ENCODE data around the gene MX1. TPM values are rescaled to one million over a fixed set of nuclear protein-coding genes. Genes with fewer than 3 reads are reported as not detected.

MX1 gene
- total RNA-seq, 2 donors from 2014 or later: 7.0 to 14.8 TPM

DNA sequence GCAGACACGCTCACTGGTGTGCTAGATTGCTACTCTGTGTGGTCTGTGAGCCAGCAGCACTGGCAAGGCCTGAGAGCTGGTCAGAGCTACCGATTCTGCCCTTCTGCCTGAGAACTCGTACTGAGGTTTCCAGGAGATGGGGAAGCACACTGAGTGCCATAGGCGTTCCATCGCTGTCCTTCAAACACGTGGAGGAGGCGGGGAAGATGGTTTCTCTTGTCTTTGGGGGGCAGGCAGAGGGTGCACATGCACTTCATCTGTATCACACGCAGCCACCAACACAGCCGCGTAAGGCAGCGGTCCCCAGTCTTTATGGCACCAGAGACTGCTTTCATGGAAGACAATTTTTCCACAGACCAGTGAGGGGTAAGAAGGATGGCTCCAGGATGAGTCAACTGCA, 23.8 kb upstream of the MX1 start:
- Histone ChIP-seq H3K4me3 (no peak overlapping the region), H3K9me3 (no peaks in the 10 kb centered on the region), H3K27ac (no peak overlapping the region), H3K27me3 (no peaks in the 10 kb centered on the region), H3K36me3 (replicated peaks in 1 of 2; ENCODE audit: insufficient read depth in 1 of 2, low read depth in 2 of 2) (no peaks in the 10 kb centered on the region), H3K4me1 (no peaks in the 10 kb centered on the region)
- intact Hi-C loops (cut with DNase I): no loop called here
- TF ChIP-seq, protein P1, sequence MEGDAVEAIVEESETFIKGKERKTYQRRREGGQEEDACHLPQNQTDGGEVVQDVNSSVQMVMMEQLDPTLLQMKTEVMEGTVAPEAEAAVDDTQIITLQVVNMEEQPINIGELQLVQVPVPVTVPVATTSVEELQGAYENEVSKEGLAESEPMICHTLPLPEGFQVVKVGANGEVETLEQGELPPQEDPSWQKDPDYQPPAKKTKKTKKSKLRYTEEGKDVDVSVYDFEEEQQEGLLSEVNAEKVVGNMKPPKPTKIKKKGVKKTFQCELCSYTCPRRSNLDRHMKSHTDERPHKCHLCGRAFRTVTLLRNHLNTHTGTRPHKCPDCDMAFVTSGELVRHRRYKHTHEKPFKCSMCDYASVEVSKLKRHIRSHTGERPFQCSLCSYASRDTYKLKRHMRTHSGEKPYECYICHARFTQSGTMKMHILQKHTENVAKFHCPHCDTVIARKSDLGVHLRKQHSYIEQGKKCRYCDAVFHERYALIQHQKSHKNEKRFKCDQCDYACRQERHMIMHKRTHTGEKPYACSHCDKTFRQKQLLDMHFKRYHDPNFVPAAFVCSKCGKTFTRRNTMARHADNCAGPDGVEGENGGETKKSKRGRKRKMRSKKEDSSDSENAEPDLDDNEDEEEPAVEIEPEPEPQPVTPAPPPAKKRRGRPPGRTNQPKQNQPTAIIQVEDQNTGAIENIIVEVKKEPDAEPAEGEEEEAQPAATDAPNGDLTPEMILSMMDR (IDR thresholded peaks at IDR 0.05): no peak
- no peak for TF ChIP-seq POLR2A (IDR thresholded peaks at IDR 0.05)
- WGBS, 2 donors: 89 to 97% methylated on average over 6 to 11 of the region's 11 CpGs
- ATAC-seq (no peak), DNase-seq (no peak)

DNA sequence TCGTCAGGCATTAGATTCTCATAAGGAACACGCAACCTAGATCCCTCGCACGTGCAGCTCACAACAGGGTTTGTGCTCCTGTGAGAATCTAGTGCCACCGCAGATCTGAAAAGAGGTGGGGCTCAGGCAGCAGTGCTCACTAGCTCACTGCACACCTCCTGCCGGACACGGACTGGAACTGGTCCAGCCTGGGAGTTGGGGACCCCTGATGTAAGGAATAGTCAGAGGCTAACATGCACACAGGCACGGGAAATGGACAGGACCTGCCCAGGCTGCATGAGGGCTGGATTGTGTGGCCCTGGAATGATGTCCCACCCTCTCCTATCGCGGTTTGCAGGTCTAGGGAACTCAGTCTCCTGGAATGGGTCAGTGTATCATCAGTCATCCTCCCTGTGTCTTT, 23.2 kb upstream of the MX1 start:
- DNase-seq (no peak), ATAC-seq (no peak)
- no peaks in the 10 kb centered on the region for H3K36me3 ChIP-seq (replicated peaks in 1 of 2; ENCODE audit: insufficient read depth in 1 of 2, low read depth in 2 of 2)
- TF ChIP-seq POLR2A (IDR thresholded peaks at IDR 0.05): no peak
- TF ChIP-seq, protein P1 (IDR thresholded peaks at IDR 0.05): no peak
- no peaks in the 10 kb centered on the region for H3K9me3 ChIP-seq
- H3K4me1 ChIP-seq: no peaks in the 10 kb centered on the region
- WGBS, 2 donors: 88 to 100% methylated on average over 5 to 10 of the region's 10 CpGs
- no peak overlapping the region for H3K27ac ChIP-seq
- no peaks in the 10 kb centered on the region for H3K27me3 ChIP-seq
- intact Hi-C loops (cut with DNase I): no loop called here
- H3K4me3 ChIP-seq: no peak overlapping the region

DNA sequence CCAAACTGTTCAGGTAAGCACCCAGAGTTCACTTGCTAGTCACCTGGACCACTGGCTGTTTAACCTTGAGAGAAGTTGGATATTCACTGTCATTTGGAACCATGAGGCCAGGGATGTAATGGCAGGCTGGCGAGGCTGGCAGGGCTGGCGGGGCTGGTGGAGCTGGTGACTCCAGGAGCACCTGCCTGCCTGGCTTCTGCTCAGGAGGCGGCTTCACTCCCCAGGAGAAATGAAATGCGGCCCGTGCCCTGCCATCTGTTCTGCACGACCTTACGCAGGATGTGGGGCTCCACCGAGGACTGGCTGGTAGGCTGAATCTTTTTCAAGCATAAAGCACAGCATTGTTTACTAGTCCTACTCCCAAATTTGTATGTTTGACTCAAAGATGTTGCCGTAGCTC, 22.7 kb upstream of the MX1 start:
- Histone ChIP-seq H3K36me3 (replicated peaks in 1 of 2; ENCODE audit: insufficient read depth in 1 of 2, low read depth in 2 of 2) (no peaks in the 10 kb centered on the region), H3K27ac (no peak overlapping the region), H3K27me3 (no peaks in the 10 kb centered on the region), H3K4me1 (no peaks in the 10 kb centered on the region), H3K9me3 (no peaks in the 10 kb centered on the region), H3K4me3 (no peak overlapping the region)
- 90 to 91% methylated on average over 6 to 9 of the region's 9 CpGs for WGBS, 2 donors
- DNase-seq: no peak
- TF ChIP-seq, protein P1 (IDR thresholded peaks at IDR 0.05): no peak
- TF ChIP-seq POLR2A (IDR thresholded peaks at IDR 0.05): no peak
- intact Hi-C loops (cut with DNase I): no loop called here
- no peak for ATAC-seq

DNA sequence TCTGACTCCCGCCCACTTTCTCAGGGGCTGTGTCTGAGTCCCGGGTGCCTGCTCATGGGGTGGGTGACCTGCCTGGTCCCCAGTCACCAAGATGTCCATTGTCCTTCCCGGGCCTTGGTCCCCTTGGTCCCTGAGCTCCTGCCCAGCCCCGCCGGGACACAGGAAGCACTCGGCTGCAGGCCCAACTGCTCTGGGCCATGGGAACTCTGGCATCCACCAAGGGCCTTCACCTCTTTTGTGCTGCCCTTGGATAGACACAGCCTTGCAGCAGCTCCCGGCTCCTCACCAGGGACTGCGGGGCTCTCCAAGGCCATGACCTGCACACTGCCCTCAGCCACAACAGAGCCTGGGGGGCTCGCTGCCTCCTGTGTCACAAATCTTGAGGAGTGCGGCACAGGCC, 22.1 kb upstream of the MX1 start:
- no peaks in the 10 kb centered on the region for H3K9me3 ChIP-seq
- 88 to 92% methylated on average over 9 to 10 of the region's 10 CpGs for WGBS, 2 donors
- intact Hi-C loops (cut with DNase I): no loop called here

DNA sequence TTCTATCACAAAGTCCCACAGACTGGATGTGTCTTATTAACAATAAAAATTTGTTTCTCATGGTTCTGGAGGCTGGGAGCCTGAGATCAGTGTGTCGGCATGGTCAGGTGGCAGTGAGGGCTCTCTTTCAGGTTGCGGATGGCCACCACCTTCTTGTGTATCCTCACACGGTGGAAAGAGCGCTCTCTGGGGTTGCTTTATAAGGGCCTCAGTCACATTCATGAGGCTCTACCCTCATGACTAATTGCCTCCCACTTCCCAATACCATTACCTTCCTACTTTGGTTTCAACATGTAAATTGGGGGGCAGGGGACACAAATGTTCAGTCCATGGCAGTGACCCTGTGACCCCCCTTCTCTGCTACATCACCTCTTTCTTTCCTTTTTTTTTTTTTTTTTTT, 20.7 kb upstream of the MX1 start:
- TF ChIP-seq, protein P1 (IDR thresholded peaks at IDR 0.05): no peak
- TF ChIP-seq POLR2A (IDR thresholded peaks at IDR 0.05): no peak
- Histone ChIP-seq H3K4me3 (no peak overlapping the region), H3K27ac (no peak overlapping the region), H3K9me3 (no peaks in the 10 kb centered on the region), H3K4me1 (no peaks in the 10 kb centered on the region), H3K27me3 (no peaks in the 10 kb centered on the region), H3K36me3 (replicated peaks in 1 of 2; ENCODE audit: insufficient read depth in 1 of 2, low read depth in 2 of 2) (no peaks in the 10 kb centered on the region)
- WGBS, 2 donors: 95 to 97% methylated on average over 4 of the region's 4 CpGs
- ATAC-seq: no peak
- DNase-seq: no peak
- intact Hi-C loops (cut with DNase I): no loop called here

More for the DNA sequence above, 22.1 kb upstream of the MX1 start:
- DNase-seq: no peak
- H3K4me3 ChIP-seq: no peak overlapping the region
- no peaks in the 10 kb centered on the region for H3K27me3 ChIP-seq
- H3K27ac ChIP-seq: no peak overlapping the region
- no peak for TF ChIP-seq POLR2A (IDR thresholded peaks at IDR 0.05)
- TF ChIP-seq, protein P1 (IDR thresholded peaks at IDR 0.05): no peak
- H3K36me3 ChIP-seq (replicated peaks in 1 of 2; ENCODE audit: insufficient read depth in 1 of 2, low read depth in 2 of 2): no peaks in the 10 kb centered on the region
- ATAC-seq: no peak
- H3K4me1 ChIP-seq: no peaks in the 10 kb centered on the region

Measured in body of pancreas (tissue), 4 donors.